Heart left ventricle (tissue), 16 donors: ENCODE data around the gene ANKDD1A. TPM values are rescaled to one million over a fixed set of nuclear protein-coding genes. Genes with fewer than 3 reads are reported as not detected.
A peak's percentile ranks its signal among the peaks of the same experiment; 100 is the strongest.

Source experiments
- ATAC-seq, 4 donors: fragments of 200-7000 bp; cut with Tn5 transposase; one replicate each; pipeline ENCODE4 v1.9.1; 2020 to 2022; ENCODE audit warnings: moderate library complexity in 4 of 4, mild to moderate bottlenecking in 3 of 4, moderate number of reproducible peaks in 1 of 4
- DNase-seq, 5 donors: peaks; one replicate each; pipeline ENCODE4 v3.0.0-alpha.2; 2020
- H3K27ac ChIP-seq, 12 donors: fragments of 200-600 bp; sonication (generic) in 4 of 12; one replicate each; pipeline versions ENCODE4 v1.5.0 to v1.8.0; 2016 to 2022; ENCODE audit warnings: mild to moderate bottlenecking in 2 of 12
- H3K27me3 ChIP-seq, 9 donors: fragments of 200-600 bp; sonication (generic) in 2 of 9; one replicate each; pipeline versions ENCODE4 v1.5.1 to v1.8.0; 2016 to 2022; ENCODE audit warnings: mild to moderate bottlenecking in 3 of 9
- H3K36me3 ChIP-seq, 9 donors: fragments of 200-600 bp; sonication (generic) in 2 of 9; one replicate each; pipeline versions ENCODE4 v1.5.0 to v1.8.0; 2018 to 2022; ENCODE audit warnings: mild to moderate bottlenecking in 2 of 9
- H3K4me1 ChIP-seq, 12 donors: fragments of 200-600 bp; sonication (generic) in 4 of 12; one replicate each; pipeline versions ENCODE4 v1.5.0 to v1.8.0; 2016 to 2022; ENCODE audit warnings: mild to moderate bottlenecking in 3 of 12
- H3K4me3 ChIP-seq, 12 donors: fragments of 200-600 bp; sonication (generic) in 4 of 12; one replicate each; pipeline versions ENCODE4 v1.5.0 to v1.8.0; 2017 to 2022; ENCODE audit warnings: mild to moderate bottlenecking in 9 of 12, moderate library complexity in 4 of 12
- H3K9me3 ChIP-seq, 12 donors: fragments of 200-600 bp; sonication (generic) in 4 of 12; one replicate each; pipeline versions ENCODE4 v1.5.0 to v1.8.0; 2016 to 2022; ENCODE audit warnings: mild to moderate bottlenecking in 1 of 12
- POLR2A ChIP-seq, 2 donors: fragments of 450-650 bp; IDR thresholded peaks; one replicate each; pipeline ENCODE4 v1.6.1; 2017; ENCODE audit warnings: antibody characterized with exemption in 2 of 2, mild to moderate bottlenecking in 2 of 2, moderate library complexity in 2 of 2
- WGBS, 4 donors: extraction: QIAGEN DNeasy Blood & Tissue Kit in 2 of 4; methylation state at CpG; one replicate each; pipeline versions ENCODE4 v1.1.5 to v1.1.7; 2013 to 2018; 5-methylcytosine and 5-hydroxymethylcytosine counted together
- intact Hi-C, 10 donors: fragments of 100-400 bp; cut with DNase I; formaldehyde crosslinking; loops; one replicate each; pipeline versions ENCODE4 v1.11.1 to v1.14.2; 2022
- polyA plus RNA-seq, 2 donors: library from polyadenylated mRNA; stranded (reverse); fragments of 200-250 nt; gene quantifications; one replicate each; pipeline ENCODE4 v1.2.3, GENCODE V29; 2013
- total RNA-seq, 9 donors: library from RNA; depleted of rRNA in 2 of 9; stranded (reverse); fragments of >200 nt in 2 of 9; fragmentation: NEBNext Ultra II Directional in 3 of 9; extraction: Animal tissue kit (Norgen Biotek cat#: 25700) in 3 of 9; gene quantifications; one replicate each; pipeline versions ENCODE4 v1.1.0 to v1.2.4, GENCODE V29; 2016 to 2023
- TF ChIP-seq, protein P1 (sequence below), 12 donors: fragments of 200-600 bp; sonication (generic) in 4 of 12; IDR thresholded peaks; one replicate each; pipeline versions ENCODE4 v1.5.0 to v1.8.0; 2018 to 2022; ENCODE audit warnings: antibody characterized with exemption in 12 of 12, mild to moderate bottlenecking in 5 of 12
- donor health status: ischemic (EF 13 %, LVEDD 7.1; RV severe dilation, severe dysfunction).
- donor health status: healthy with polysubstance abuse.
- donor health status: DM: no; HTN: yes; CAD: no.
- donor health status: DM: no; HTN: no; CAD: no.
- donor health status: ischemic (EF 25% LVEDD 6.9; RV normal size, moderate dysfunction).
- donor health status: ischemic (EF 25% LVEDD 5.7; RV mildly dilated, moderate dysfunction).
- donor health status: healthy.
- donor health status: DM: yes; HTN: yes; CAD: no.
- donor health status: ischemic (EF 35%, LVEDD 5.7; RV mildly dilated, moderate dysfunction).
- donor health status: nonischemic (EF 11% LVEDD 7.7; RV severe dilation, severe dysfunction).
- donor health status: DM: yes; HTN: yes; CAD: no.
- donor health status: PGD.
- donor health status: ischemic (EF 29% LVEDD 5.4; RV normal size, mild dysfunction).
- donor health status: nonischemic (EF 23%, LVEDD 6.1; RV moderate dilation, normal function).

The ANKDD1A gene
- total and polyA plus RNA-seq, 11 donors: 0.42 to 3.4 (median 1.1) TPM

DNA sequence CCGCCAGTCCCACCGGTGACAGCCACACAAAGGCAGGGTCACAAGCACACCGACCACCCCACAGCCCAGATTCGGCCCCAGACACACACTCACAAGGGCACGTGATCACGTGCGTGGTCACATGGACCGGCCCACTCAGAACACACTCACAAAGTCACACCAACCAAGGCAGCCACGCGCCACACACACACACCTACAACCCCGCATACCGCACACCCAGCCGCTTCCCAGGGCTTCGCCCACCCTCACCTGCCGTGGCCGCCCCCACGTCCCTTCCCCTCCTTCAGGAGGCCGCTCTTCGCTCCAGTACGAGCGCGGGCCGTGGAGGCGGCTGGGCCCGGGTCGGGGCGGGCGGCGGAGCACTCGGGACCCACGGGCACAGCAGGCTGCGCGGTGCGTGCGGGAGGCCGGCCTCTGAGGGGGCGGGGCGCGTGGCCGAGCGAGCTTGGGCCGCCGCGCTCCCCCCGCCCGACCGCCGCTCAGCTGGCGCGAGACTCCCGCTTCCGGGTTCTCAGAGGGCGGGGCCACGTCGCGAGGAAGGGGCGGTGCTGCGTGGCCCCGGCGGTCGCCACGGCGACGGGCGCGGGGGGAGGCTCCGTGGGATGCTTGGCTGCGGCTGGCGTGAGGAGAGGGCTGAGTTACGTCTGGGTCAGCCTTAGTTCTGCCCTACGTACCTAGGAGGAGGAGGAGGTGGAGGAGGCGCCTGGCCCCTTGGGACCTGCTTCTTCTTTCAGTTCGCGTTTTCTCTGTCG lies 77.9 kb downstream of the ANKDD1A start, which contains the start of gene SPG21:
Gene SPG21, minus strand, starts transcription at position 499 of the 752 bp plus-strand sequence. CDS start 6,345 bp downstream, outside the sequence.
- peaks cover 0 to 50% (median 19%) of the 10 kb centered on the region in 12 donors for H3K4me1 ChIP-seq
- intact Hi-C loops: loop anchor here in 2 of 10 donors (1.0 to 5.0 kb wide), 2 partner anchors 40 to 147 kb away; partner anchors contain the start of genes MTFMT (in 1 of the 2) and PLEKHO2 (in 1 of the 2)
- 0 to 1% (median 0%) methylated on average over 37 to 75 of the region's 75 CpGs for WGBS, 4 donors
- H3K27ac ChIP-seq: peak within 1 kb of the TSS; percentile 77 to 96 (median 92)
- H3K9me3 ChIP-seq: no peaks in the 10 kb centered on the region
- DNase-seq (peak; percentile 94 to 97 (median 95)), ATAC-seq (peak; percentile 87 to 98 (median 96))
- peaks cover 0 to 5% (median 0%) of the 10 kb centered on the region in 9 donors for H3K36me3 ChIP-seq
- peak within 1 kb of the TSS; percentile 84 to 99 (median 92) for H3K4me3 ChIP-seq
- TF ChIP-seq, protein P1, sequence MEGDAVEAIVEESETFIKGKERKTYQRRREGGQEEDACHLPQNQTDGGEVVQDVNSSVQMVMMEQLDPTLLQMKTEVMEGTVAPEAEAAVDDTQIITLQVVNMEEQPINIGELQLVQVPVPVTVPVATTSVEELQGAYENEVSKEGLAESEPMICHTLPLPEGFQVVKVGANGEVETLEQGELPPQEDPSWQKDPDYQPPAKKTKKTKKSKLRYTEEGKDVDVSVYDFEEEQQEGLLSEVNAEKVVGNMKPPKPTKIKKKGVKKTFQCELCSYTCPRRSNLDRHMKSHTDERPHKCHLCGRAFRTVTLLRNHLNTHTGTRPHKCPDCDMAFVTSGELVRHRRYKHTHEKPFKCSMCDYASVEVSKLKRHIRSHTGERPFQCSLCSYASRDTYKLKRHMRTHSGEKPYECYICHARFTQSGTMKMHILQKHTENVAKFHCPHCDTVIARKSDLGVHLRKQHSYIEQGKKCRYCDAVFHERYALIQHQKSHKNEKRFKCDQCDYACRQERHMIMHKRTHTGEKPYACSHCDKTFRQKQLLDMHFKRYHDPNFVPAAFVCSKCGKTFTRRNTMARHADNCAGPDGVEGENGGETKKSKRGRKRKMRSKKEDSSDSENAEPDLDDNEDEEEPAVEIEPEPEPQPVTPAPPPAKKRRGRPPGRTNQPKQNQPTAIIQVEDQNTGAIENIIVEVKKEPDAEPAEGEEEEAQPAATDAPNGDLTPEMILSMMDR (IDR thresholded peaks at IDR 0.05): no peak
- peak in 1 of 2 donors; percentile 75 for TF ChIP-seq POLR2A (IDR thresholded peaks at IDR 0.05)
- no peaks in the 10 kb centered on the region for H3K27me3 ChIP-seq

DNA sequence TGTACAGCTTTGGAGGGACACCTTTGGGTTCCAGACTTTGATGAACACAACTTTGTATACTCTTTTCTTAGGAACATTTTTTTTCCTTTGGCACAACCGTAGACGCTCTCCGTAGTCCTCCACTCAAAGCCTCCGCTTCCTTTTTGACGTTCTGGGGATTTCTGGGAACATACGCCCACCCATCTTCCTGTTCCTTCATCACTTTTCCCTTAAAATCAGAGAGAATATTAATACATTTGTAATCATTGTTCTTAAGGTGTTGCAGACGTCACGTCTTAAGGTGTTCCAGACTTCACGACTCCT lies 78.4 kb downstream of the ANKDD1A start:
- Histone ChIP-seq H3K9me3 (no peaks in the 10 kb centered on the region), H3K27me3 (no peaks in the 10 kb centered on the region), H3K4me1 (peaks cover 0 to 46% (median 16%) of the 10 kb centered on the region in 12 donors), H3K4me3 (peak overlapping the region; percentile 84 to 99 (median 92)), H3K36me3 (peaks cover 0 to 5% (median 0%) of the 10 kb centered on the region in 9 donors), H3K27ac (peak overlapping the region; percentile 77 to 96 (median 92))
- TF ChIP-seq POLR2A (IDR thresholded peaks at IDR 0.05): no peak
- TF ChIP-seq, protein P1 (IDR thresholded peaks at IDR 0.05): no peak
- intact Hi-C loops: loop anchor here in 1 of 10 donors (1.0 kb wide), 1 partner anchor 39 kb away; the partner anchor contains the start of gene MTFMT
- DNase-seq: no peak
- 3 to 6% (median 4%) methylated on average over 9 of the region's 9 CpGs for WGBS, 4 donors
- peak in 3 of 4 donors; percentile 3 to 40 (median 19) for ATAC-seq

DNA sequence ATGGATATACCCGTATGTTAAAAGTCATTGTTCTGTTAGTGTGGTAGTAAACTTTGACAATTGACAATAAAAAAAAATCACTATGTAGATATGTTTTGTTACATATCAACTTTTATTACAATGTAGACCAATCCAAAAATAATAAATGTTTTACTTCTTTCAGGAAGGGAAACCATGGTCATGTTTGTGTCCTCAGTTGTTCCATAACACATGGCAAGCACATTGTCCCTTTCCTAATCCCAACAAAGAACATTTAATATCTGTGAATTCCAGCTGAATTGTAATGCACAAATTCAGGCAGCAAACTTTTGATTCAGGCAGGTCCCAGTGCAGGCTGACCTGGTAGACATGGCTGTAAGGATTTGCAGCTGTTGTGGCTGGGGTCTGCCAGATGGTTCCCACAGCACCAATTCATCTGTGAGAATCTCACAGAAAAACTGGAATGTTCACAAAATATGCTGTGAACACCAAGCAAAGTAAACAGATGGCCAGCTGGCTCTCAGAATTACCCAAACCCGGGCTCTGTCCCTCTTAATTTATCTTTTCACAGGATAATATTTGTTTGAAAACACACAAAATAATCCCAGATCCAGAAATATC lies 79.9 kb downstream of the ANKDD1A start:
- peaks cover 0 to 5% (median 0%) of the 10 kb centered on the region in 9 donors for H3K36me3 ChIP-seq
- peak overlapping the region in 2 of 12 donors; percentile 25 to 92 for H3K27ac ChIP-seq
- H3K27me3 ChIP-seq: no peaks in the 10 kb centered on the region
- peak in 4 of 5 donors; percentile 24 to 62 (median 38) for DNase-seq
- H3K9me3 ChIP-seq: no peaks in the 10 kb centered on the region
- no peak overlapping the region for H3K4me3 ChIP-seq
- TF ChIP-seq, protein P1 (IDR thresholded peaks at IDR 0.05): no peak
- TF ChIP-seq POLR2A (IDR thresholded peaks at IDR 0.05): no peak
- peaks cover 0 to 31% (median 8%) of the 10 kb centered on the region in 12 donors for H3K4me1 ChIP-seq
- intact Hi-C loops: no loop called here
- WGBS, 4 donors: 73 to 82% (median 75%) methylated on average over 2 of the region's 2 CpGs
- no peak for ATAC-seq

DNA sequence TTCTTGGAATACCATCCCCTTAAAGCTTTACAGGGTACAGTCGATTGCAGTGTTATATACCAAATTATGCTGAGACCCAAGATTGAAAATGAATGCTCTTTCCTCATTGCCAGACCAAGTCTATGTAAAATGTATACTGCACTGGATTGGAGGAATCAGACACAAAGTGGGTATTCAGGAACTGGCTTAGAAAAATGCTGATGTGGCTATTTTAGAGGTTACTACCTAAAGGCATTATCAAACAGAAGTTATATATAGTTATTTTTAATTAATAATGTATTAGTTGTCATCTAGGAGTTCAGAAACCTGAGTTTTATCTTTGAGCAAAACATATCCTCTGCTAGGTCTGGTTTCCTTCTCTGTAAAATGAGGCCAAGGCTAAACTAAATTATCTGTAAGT lies 81.6 kb downstream of the ANKDD1A start:
- no peak overlapping the region for H3K27ac ChIP-seq
- WGBS, 4 donors: 79 to 85% (median 81%) methylated on average over 1 of the region's 1 CpG
- H3K36me3 ChIP-seq: no peaks in the 10 kb centered on the region
- H3K4me1 ChIP-seq: peaks cover 0 to 16% (median 7%) of the 10 kb centered on the region in 12 donors
- ATAC-seq: no peak
- TF ChIP-seq, protein P1 (IDR thresholded peaks at IDR 0.05): no peak
- TF ChIP-seq POLR2A (IDR thresholded peaks at IDR 0.05): no peak
- no peaks in the 10 kb centered on the region for H3K27me3 ChIP-seq
- no peak for DNase-seq
- intact Hi-C loops: no loop called here
- H3K9me3 ChIP-seq: no peaks in the 10 kb centered on the region
- H3K4me3 ChIP-seq: no peak overlapping the region
